ENCODE results near the gene CYP4B1.

DNA sequence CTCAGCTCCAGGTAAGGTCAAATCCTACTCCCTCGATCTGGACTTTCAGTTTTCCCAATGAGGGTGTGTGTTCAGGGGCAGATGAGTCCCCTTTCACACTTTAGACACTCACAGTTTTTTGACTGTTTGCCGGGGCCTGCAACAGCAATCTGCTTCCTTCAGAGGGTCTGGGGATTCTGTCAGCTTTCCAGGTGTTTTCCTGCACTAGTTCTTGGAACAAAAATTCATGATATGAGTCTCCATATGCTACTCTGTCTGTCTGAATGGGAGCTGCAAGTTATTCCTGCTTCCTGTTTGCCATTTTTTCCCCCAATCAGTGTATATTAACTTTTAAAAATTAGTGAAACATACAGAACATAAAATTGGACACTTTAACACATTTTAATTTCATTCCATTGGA lies 24.3 kb downstream of the CYP4B1 start:
- TF ChIP-seq RARB (CRISPR knock-in tag; IDR thresholded peaks at IDR 0.05) (no peak), OSR1 (CRISPR knock-in tag; IDR thresholded peaks at IDR 0.05) (no peak), CSRNP3 (CRISPR knock-in tag; IDR thresholded peaks at IDR 0.05) (no peak), ZFP3 (CRISPR knock-in tag; IDR thresholded peaks at IDR 0.05) (no peak), ZFP30 (CRISPR knock-in tag; IDR thresholded peaks at IDR 0.05) (no peak), POU6F1 (CRISPR knock-in tag; IDR thresholded peaks at IDR 0.05; ENCODE audit: borderline replicate concordance, low read depth) (no peak), CSDC2 (CRISPR knock-in tag; IDR thresholded peaks at IDR 0.05) (no peak), TOX (CRISPR knock-in tag; IDR thresholded peaks at IDR 0.05; ENCODE audit: borderline replicate concordance) (no peak), PPARA (CRISPR knock-in tag; IDR thresholded peaks at IDR 0.05; ENCODE audit: borderline replicate concordance) (no peak), ZNF8 (CRISPR knock-in tag; IDR thresholded peaks at IDR 0.05) (no peak), CREB5 (CRISPR knock-in tag; IDR thresholded peaks at IDR 0.05; ENCODE audit: low read depth) (no peak), ESRRG (CRISPR knock-in tag; IDR thresholded peaks at IDR 0.05) (no peak)
- TF ChIP-seq, protein P1, sequence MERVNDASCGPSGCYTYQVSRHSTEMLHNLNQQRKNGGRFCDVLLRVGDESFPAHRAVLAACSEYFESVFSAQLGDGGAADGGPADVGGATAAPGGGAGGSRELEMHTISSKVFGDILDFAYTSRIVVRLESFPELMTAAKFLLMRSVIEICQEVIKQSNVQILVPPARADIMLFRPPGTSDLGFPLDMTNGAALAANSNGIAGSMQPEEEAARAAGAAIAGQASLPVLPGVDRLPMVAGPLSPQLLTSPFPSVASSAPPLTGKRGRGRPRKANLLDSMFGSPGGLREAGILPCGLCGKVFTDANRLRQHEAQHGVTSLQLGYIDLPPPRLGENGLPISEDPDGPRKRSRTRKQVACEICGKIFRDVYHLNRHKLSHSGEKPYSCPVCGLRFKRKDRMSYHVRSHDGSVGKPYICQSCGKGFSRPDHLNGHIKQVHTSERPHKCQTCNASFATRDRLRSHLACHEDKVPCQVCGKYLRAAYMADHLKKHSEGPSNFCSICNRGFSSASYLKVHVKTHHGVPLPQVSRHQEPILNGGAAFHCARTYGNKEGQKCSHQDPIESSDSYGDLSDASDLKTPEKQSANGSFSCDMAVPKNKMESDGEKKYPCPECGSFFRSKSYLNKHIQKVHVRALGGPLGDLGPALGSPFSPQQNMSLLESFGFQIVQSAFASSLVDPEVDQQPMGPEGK (CRISPR knock-in tag; IDR thresholded peaks at IDR 0.05; ENCODE audit: borderline replicate concordance): no peak
